HEK293T (cell line): ENCODE data around the gene TAGLN3.

Experiments
- ARNT ChIP-seq: fragments of 450-650 bp; IDR thresholded peaks from 2 replicates; pipeline ENCODE4 v1.6.1; 2017; ENCODE audit warnings: mild to moderate bottlenecking
- BHLHE40 ChIP-seq: fragments of 450-650 bp; IDR thresholded peaks from 2 replicates; pipeline ENCODE4 v1.6.1; 2016; ENCODE audit warnings: mild to moderate bottlenecking, moderate library complexity, borderline replicate concordance
- ELF4 ChIP-seq: fragments of 450-650 bp; IDR thresholded peaks from 2 replicates; pipeline ENCODE4 v1.6.1; 2017; ENCODE audit warnings: antibody characterized with exemption
- FOXA1 ChIP-seq: fragments of 450-650 bp; IDR thresholded peaks from 2 replicates; pipeline ENCODE4 v1.6.1; 2016; ENCODE audit warnings: mild to moderate bottlenecking
- FOXK2 ChIP-seq: fragments of 450-650 bp; IDR thresholded peaks from 2 replicates; pipeline ENCODE4 v1.6.1; 2016; ENCODE audit warnings: mild to moderate bottlenecking
- FOXM1 ChIP-seq: fragments of 450-650 bp; IDR thresholded peaks from 2 replicates; pipeline ENCODE4 v1.6.1; 2017; ENCODE audit warnings: mild to moderate bottlenecking, borderline replicate concordance
- HDGF ChIP-seq: fragments of 450-650 bp; IDR thresholded peaks from 2 replicates; pipeline ENCODE4 v1.6.1; 2017; ENCODE audit warnings: antibody characterized with exemption, borderline replicate concordance
- L3MBTL2 ChIP-seq: fragments of 450-650 bp; conservative IDR thresholded peaks from 2 replicates; pipeline ENCODE4 v1.6.1; 2016; ENCODE audit warnings: mild to moderate bottlenecking
- NFRKB ChIP-seq: fragments of 450-650 bp; IDR thresholded peaks from 2 replicates; pipeline ENCODE4 v1.6.1; 2016; ENCODE audit warnings: mild to moderate bottlenecking, moderate library complexity
- SP1 ChIP-seq: fragments of 450-650 bp; IDR thresholded peaks from 2 replicates; pipeline ENCODE4 v1.6.1; 2017
- SUZ12 ChIP-seq: fragments of 450-650 bp; IDR thresholded peaks from 2 replicates; pipeline ENCODE4 v1.6.1; 2016; ENCODE audit warnings: mild to moderate bottlenecking
- TARDBP ChIP-seq: fragments of 450-650 bp; IDR thresholded peaks from 2 replicates; pipeline ENCODE4 v1.6.1; 2016
- TF ChIP-seq, protein P1 (sequence below): fragments of 450-650 bp; IDR thresholded peaks from 2 replicates; pipeline ENCODE4 v1.6.1; 2016

DNA sequence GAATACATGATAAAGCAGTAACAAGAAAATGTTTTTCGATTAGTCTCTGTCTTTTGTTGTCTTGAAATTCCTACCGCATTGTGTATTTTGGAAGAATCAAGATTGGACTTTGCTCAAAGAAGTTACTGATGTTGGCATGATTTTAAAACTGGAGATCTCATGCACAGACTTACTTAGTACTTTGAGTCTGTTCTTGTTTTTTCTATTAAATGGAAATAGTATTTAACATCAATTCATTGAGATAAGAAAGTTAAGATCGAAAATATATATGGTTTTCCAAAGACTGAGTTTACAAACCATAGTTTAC, 17.3 kb upstream of the TAGLN3 start:
- TF ChIP-seq FOXA1 (no peak), SUZ12 (no peak), FOXK2 (no peak), TARDBP (no peak), FOXM1 (no peak), ARNT (no peak), BHLHE40 (no peak), NFRKB (no peak), HDGF (no peak), SP1 (no peak), L3MBTL2 (no peak), ELF4 (no peak)
- TF ChIP-seq, protein P1, sequence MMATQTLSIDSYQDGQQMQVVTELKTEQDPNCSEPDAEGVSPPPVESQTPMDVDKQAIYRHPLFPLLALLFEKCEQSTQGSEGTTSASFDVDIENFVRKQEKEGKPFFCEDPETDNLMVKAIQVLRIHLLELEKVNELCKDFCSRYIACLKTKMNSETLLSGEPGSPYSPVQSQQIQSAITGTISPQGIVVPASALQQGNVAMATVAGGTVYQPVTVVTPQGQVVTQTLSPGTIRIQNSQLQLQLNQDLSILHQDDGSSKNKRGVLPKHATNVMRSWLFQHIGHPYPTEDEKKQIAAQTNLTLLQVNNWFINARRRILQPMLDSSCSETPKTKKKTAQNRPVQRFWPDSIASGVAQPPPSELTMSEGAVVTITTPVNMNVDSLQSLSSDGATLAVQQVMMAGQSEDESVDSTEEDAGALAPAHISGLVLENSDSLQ, result no peak
